H1 (cell line): ENCODE measurements around the gene RREB1. TPM values are rescaled to one million over a fixed set of nuclear protein-coding genes. Genes with fewer than 3 reads are reported as not detected.

ENCODE experiments used
- CTCF ChIA-PET: fragments of 300-600 bp; sonication (Branson Sonifier 250); formaldehyde crosslinking; loops from one replicate; lab custom pipeline; 2021; ENCODE audit not compliant: partially characterized antibody; lab: Charles Lee
- POLR2A ChIA-PET: fragments of 300-600 bp; sonication (Branson Sonifier 250); formaldehyde crosslinking; loops from one replicate; lab custom pipeline; 2021; ENCODE audit warnings: inconsistent platforms; ENCODE audit not compliant: partially characterized antibody; lab: Charles Lee
- DNase-seq, 2 experiments: peaks; one replicate each; pipeline versions ENCODE4 v3.0.0 to v3.0.0-alpha.2; 2010 to 2022; ENCODE audit warnings: low spot score in 2 of 2, low read depth in 1 of 2, mixed read lengths in 1 of 2
- FAIRE-seq: peaks from 2 replicates; lab custom pipeline; 2011; peaks lifted over from hg19 to GRCh38; lab: Jason Lieb, UNC
- H2AFZ ChIP-seq: 2 replicates; pipeline ENCODE4 v1.8.1; 2012; ENCODE audit warnings: low read length, inconsistent platforms
- H2AK5ac ChIP-seq: 2 replicates; pipeline ENCODE4 v1.6.1; 2013; ENCODE audit warnings: low read depth, low read length
- H2BK120ac ChIP-seq: replicated peaks from 2 replicates; pipeline ENCODE3; 2013; ENCODE audit warnings: low read depth, low read length, inconsistent platforms
- H2BK12ac ChIP-seq: 2 replicates; pipeline ENCODE4 v1.6.1; 2013; ENCODE audit warnings: low read depth, low read length
- H2BK15ac ChIP-seq: 2 replicates; pipeline ENCODE4 v1.6.1; 2013; ENCODE audit warnings: low read length
- H2BK20ac ChIP-seq: 2 replicates; pipeline ENCODE4 v1.6.1; 2013; ENCODE audit warnings: low read length
- H2BK5ac ChIP-seq: 2 replicates; pipeline ENCODE4 v1.6.1; 2013; ENCODE audit warnings: low read depth, low read length
- H3K14ac ChIP-seq: 2 replicates; pipeline ENCODE4 v1.6.1; 2013; ENCODE audit warnings: inconsistent platforms; ENCODE audit not compliant: insufficient read length
- H3K18ac ChIP-seq: 2 replicates; pipeline ENCODE4 v1.6.1; 2013; ENCODE audit warnings: low read length; ENCODE audit errors: extremely low read depth
- H3K23ac ChIP-seq: 2 replicates; pipeline ENCODE4 v1.6.1; 2013; ENCODE audit warnings: inconsistent platforms; ENCODE audit not compliant: insufficient read length
- H3K23me2 ChIP-seq: 2 replicates; pipeline ENCODE4 v1.6.1; 2013; ENCODE audit warnings: low read depth, low read length
- H3K27ac ChIP-seq: 2 replicates; pipeline ENCODE4 v1.6.1; 2011; ENCODE audit warnings: low read depth, low read length, inconsistent platforms
- H3K27me3 ChIP-seq, 4 experiments: replicated peaks in 1 of 4; 1 replicate in 1 of 4; 2 replicates in 3 of 4; pipeline versions ENCODE4 v1.6.1 to v1.8.1; 2011 to 2013; ENCODE audit warnings: low read length in 3 of 4, mild to moderate bottlenecking in 3 of 4, inconsistent platforms in 2 of 4, mixed read lengths in 2 of 4, moderate library complexity in 1 of 4; ENCODE audit not compliant: control insufficient read depth in 3 of 4, insufficient read depth in 3 of 4; ENCODE audit errors: extremely low read depth in 1 of 4
- H3K36me3 ChIP-seq, 4 experiments: 2 replicates each; pipeline versions ENCODE4 v1.6.1 to v1.8.1; 2011 to 2013; ENCODE audit warnings: mild to moderate bottlenecking in 4 of 4, low read length in 3 of 4, moderate library complexity in 2 of 4, control low read depth in 1 of 4, inconsistent platforms in 1 of 4; ENCODE audit not compliant: insufficient read depth in 4 of 4, control insufficient read depth in 2 of 4
- H3K4ac ChIP-seq: replicated peaks from 2 replicates; pipeline ENCODE3; 2013; ENCODE audit warnings: low read length, low read depth, mixed read lengths, inconsistent platforms; ENCODE audit not compliant: insufficient read length
- H3K4me1 ChIP-seq, 4 experiments: replicated peaks in 1 of 4; 1 replicate in 1 of 4; 2 replicates in 3 of 4; pipeline versions ENCODE4 v1.6.1 to v1.8.1; 2011 to 2013; ENCODE audit warnings: low read length in 3 of 4, inconsistent platforms in 2 of 4, mixed read lengths in 1 of 4; ENCODE audit not compliant: insufficient read depth in 4 of 4, control insufficient read depth in 3 of 4
- H3K4me2 ChIP-seq, 2 experiments: 2 replicates each; pipeline versions ENCODE4 v1.6.1 to v1.8.1; 2011 to 2013; ENCODE audit warnings: low read depth in 2 of 2, low read length in 2 of 2, control low read depth in 1 of 2, inconsistent platforms in 1 of 2, mild to moderate bottlenecking in 1 of 2; ENCODE audit not compliant: insufficient read depth in 1 of 2
- H3K4me3 ChIP-seq, 4 experiments: fragments of 200-600, 300-600 bp in 1 of 4; sonication (generic), shearing (Covaris generic), sonication (Bioruptor Twin) in 1 of 4; 2 replicates each; pipeline versions ENCODE4 v1.5.1 to v1.8.1; 2011 to 2016; ENCODE audit warnings: low read length in 4 of 4, low read depth in 3 of 4, control low read depth in 2 of 4, inconsistent platforms in 2 of 4, mild to moderate bottlenecking in 2 of 4, mixed read lengths in 1 of 4, moderate library complexity in 1 of 4; ENCODE audit not compliant: insufficient read depth in 2 of 4; ENCODE audit errors: extremely low read depth in 1 of 4
- H3K56ac ChIP-seq: replicated peaks from 2 replicates; pipeline ENCODE3; 2013; ENCODE audit warnings: low read depth, mild to moderate bottlenecking, mixed read lengths, low read length, inconsistent platforms; ENCODE audit not compliant: insufficient read length
- H3K79me1 ChIP-seq: 2 replicates; pipeline ENCODE4 v1.6.1; 2013; ENCODE audit warnings: low read depth, low read length, control low read depth
- H3K79me2 ChIP-seq, 2 experiments: 2 replicates each; pipeline versions ENCODE4 v1.6.1 to v1.8.1; 2012 to 2013; ENCODE audit warnings: low read length in 2 of 2, mild to moderate bottlenecking in 2 of 2, inconsistent platforms in 1 of 2; ENCODE audit not compliant: insufficient read depth in 2 of 2, control insufficient read depth in 1 of 2
- H3K9ac ChIP-seq, 4 experiments: replicated peaks in 1 of 4; 1 replicate in 1 of 4; 2 replicates in 3 of 4; pipeline versions ENCODE4 v1.6.1 to v1.8.1; 2011 to 2013; ENCODE audit warnings: low read depth in 3 of 4, low read length in 3 of 4, control low read depth in 2 of 4, mild to moderate bottlenecking in 2 of 4, moderate library complexity in 2 of 4, inconsistent platforms in 1 of 4; ENCODE audit errors: extremely low read depth in 1 of 4
- H3K9me3 ChIP-seq, 2 experiments: 2 replicates each; pipeline versions ENCODE4 v1.6.1 to v1.8.1; 2012 to 2013; ENCODE audit warnings: mild to moderate bottlenecking in 2 of 2, moderate library complexity in 2 of 2, control low read depth in 1 of 2, inconsistent platforms in 1 of 2, low read depth in 1 of 2, low read length in 1 of 2, mixed read lengths in 1 of 2; ENCODE audit not compliant: insufficient read depth in 2 of 2
- H4K20me1 ChIP-seq, 2 experiments: replicated peaks in 1 of 2; 2 replicates each; pipeline versions ENCODE3 to v1.8.1; 2011 to 2013; ENCODE audit warnings: inconsistent platforms in 2 of 2, low read length in 2 of 2, mild to moderate bottlenecking in 1 of 2; ENCODE audit not compliant: insufficient read depth in 2 of 2, control insufficient read depth in 1 of 2
- H4K5ac ChIP-seq: 2 replicates; pipeline ENCODE4 v1.6.1; 2013; ENCODE audit warnings: low read length, low read depth, mixed read lengths, inconsistent platforms; ENCODE audit not compliant: insufficient read length
- H4K8ac ChIP-seq: 2 replicates; pipeline ENCODE4 v1.8.0; 2013; ENCODE audit warnings: mild to moderate bottlenecking, moderate library complexity, low read length, inconsistent platforms; ENCODE audit not compliant: insufficient read depth; ENCODE audit errors: extremely low read depth
- H4K91ac ChIP-seq: replicated peaks from 2 replicates; pipeline ENCODE3; 2013; ENCODE audit warnings: low read length, mixed read lengths, inconsistent platforms; ENCODE audit not compliant: insufficient read length
- BCL11A ChIP-seq, 2 experiments: IDR thresholded peaks; one replicate each; pipeline ENCODE4 v1.6.1; 2011; ENCODE audit warnings: low read depth in 2 of 2, low read length in 2 of 2, mild to moderate bottlenecking in 2 of 2
- CBX5 ChIP-seq: fragments of 300-800, 300-1000 bp; sonication (generic); IDR thresholded peaks from 2 replicates; pipeline ENCODE4 v1.7.1; 2016; ENCODE audit warnings: antibody characterized with exemption, low read length, low read depth
- CBX8 ChIP-seq: fragments of 300-800, 300-1000 bp; sonication (generic); IDR thresholded peaks from 2 replicates; pipeline ENCODE4 v1.7.1; 2016; ENCODE audit warnings: low read depth, low read length, borderline replicate concordance
- EP300 ChIP-seq, 2 experiments: IDR thresholded peaks; 1 replicate in 1 of 2; 2 replicates in 1 of 2; pipeline ENCODE4 v1.6.1; 2011 to 2012; ENCODE audit warnings: low read depth in 2 of 2, low read length in 2 of 2, mild to moderate bottlenecking in 2 of 2, borderline replicate concordance in 1 of 2, inconsistent platforms in 1 of 2, moderate library complexity in 1 of 2
- GABPA ChIP-seq: IDR thresholded peaks from 2 replicates; pipeline ENCODE4 v1.6.1; 2011; ENCODE audit warnings: mild to moderate bottlenecking, low read length, moderate library complexity, borderline replicate concordance; ENCODE audit not compliant: insufficient read depth
- GTF2F1 ChIP-seq: IDR thresholded peaks from 2 replicates; pipeline ENCODE4 v1.6.1; 2012; ENCODE audit warnings: low read depth, low read length, improper control_type of control experiment, borderline replicate concordance
- HDAC2 ChIP-seq, 2 experiments: fragments of 300-600 bp in 1 of 2; sonication (generic) in 1 of 2; IDR thresholded peaks; 2 replicates each; pipeline ENCODE4 v1.6.1; 2011 to 2012; ENCODE audit warnings: low read depth in 2 of 2, low read length in 2 of 2, mild to moderate bottlenecking in 2 of 2, moderate library complexity in 2 of 2, borderline replicate concordance in 1 of 2, inconsistent platforms in 1 of 2
- HDAC6 ChIP-seq: IDR thresholded peaks from one replicate; pipeline ENCODE4 v1.7.1; 2012; ENCODE audit warnings: low read depth, mild to moderate bottlenecking, inconsistent platforms, low read length, moderate library complexity
- JUND ChIP-seq: IDR thresholded peaks from 2 replicates; pipeline ENCODE4 v1.6.1; 2011; ENCODE audit warnings: mild to moderate bottlenecking, improper control_type of control experiment, low read length
- PHF8 ChIP-seq: fragments of 200-600 bp; sonication (generic); conservative IDR thresholded peaks from 2 replicates; pipeline ENCODE4 v1.7.1; 2012; ENCODE audit warnings: low read depth, mild to moderate bottlenecking, inconsistent platforms, low read length, moderate library complexity
- POU5F1 ChIP-seq: IDR thresholded peaks from 2 replicates; pipeline ENCODE4 v1.6.1; 2011; ENCODE audit warnings: low read depth, mild to moderate bottlenecking, low read length, moderate library complexity
- SIRT6 ChIP-seq: IDR thresholded peaks from one replicate; pipeline ENCODE4 v1.7.1; 2012; ENCODE audit warnings: low read length, inconsistent platforms
- TCF12 ChIP-seq: IDR thresholded peaks from 2 replicates; pipeline ENCODE4 v1.6.1; 2011; ENCODE audit warnings: low read depth, mild to moderate bottlenecking, low read length
- WGBS, 2 experiments: shearing (Covaris generic) in 1 of 2; methylation state at CpG; one replicate each; pipeline versions ENCODE4 v1.1.6 to v1.1.7; 2013 to 2015; ENCODE audit warnings: low lambda C conversion rate in 2 of 2, mixed read lengths in 2 of 2, inconsistent platforms in 1 of 2, low coverage in 1 of 2, missing lambda C conversion rate in 1 of 2; ENCODE audit not compliant: insufficient replicate concordance in 2 of 2, insufficient coverage in 1 of 2, insufficient read length in 1 of 2; ENCODE audit errors: extremely low coverage in 1 of 2, missing lambda C conversion rate in 1 of 2; 5-methylcytosine and 5-hydroxymethylcytosine counted together
- polyA plus RNA-seq, 7 experiments: library from polyadenylated mRNA; depleted of rRNA in 3 of 7; stranded (reverse) in 5 of 7; unstranded in 2 of 7; fragments of >200 nt in 5 of 7; fragments of 200-250 nt in 2 of 7; gene quantifications; 1 replicate in 5 of 7; 2 replicates in 1 of 7; 4 replicates in 1 of 7; pipeline versions ENCODE4 v1.2.1 to v1.2.3, GENCODE V29; 2011 to 2013; ENCODE audit warnings: missing spikeins in 2 of 7, mixed read lengths in 2 of 7
- total RNA-seq: library from RNA; stranded (reverse); fragmentation: NEBNext Ultra II Directional; extraction: Animal tissue kit (Norgen Biotek cat#: 25700); gene quantifications from 2 replicates; pipeline ENCODE4 v1.2.1, GENCODE V29; 2021

The RREB1 gene
- total and polyA plus RNA-seq, 2 of the 8 experiments (the other 6 are each of a cell fraction or from before 2014, with no cell fraction given) = 3.9 to 34.7 TPM

- Histone ChIP-seq H3K79me2 (no peaks in the 10 kb centered on the region), H3K36me3 (peaks cover 3 to 19% (median 8%) of the 10 kb centered on the region in 4 experiments; a peak in 6 of 8 replicates), H2AFZ (no peak overlapping the region), H3K4me2 (no peak overlapping the region), H2AK5ac (no peak overlapping the region), H3K9me3 (no peaks in the 10 kb centered on the region), H2BK15ac (no peak overlapping the region), H2BK12ac (no peak overlapping the region), H4K8ac (no peak overlapping the region), H3K4ac (no peak overlapping the region), H2BK120ac (no peak overlapping the region), H3K4me1 (peaks cover 0 to 7% (median 3%) of the 10 kb centered on the region in 4 experiments; a peak in 3 of 7 replicates), H3K56ac (no peak overlapping the region), H4K5ac (no peak overlapping the region), H3K18ac (no peak overlapping the region), H2BK5ac (no peak overlapping the region), H3K4me3 (no peak overlapping the region), H3K23me2 (no peaks in the 10 kb centered on the region; the same call in 1 of the 2 replicates), H3K14ac (no peak overlapping the region), H2BK20ac (no peak overlapping the region), H3K27me3 (no peaks in the 10 kb centered on the region), H3K23ac (no peak overlapping the region), H3K79me1 (no peaks in the 10 kb centered on the region), H3K27ac (no peak overlapping the region), H4K91ac (no peak overlapping the region), H4K20me1 (no peaks in the 10 kb centered on the region), H3K9ac (no peak overlapping the region)
- ChIA-PET POLR2A (interaction anchor here (1.3 kb wide), 1 partner anchor 10 kb away, joined by 4 read pairs; no protein-coding TSS in a partner anchor), CTCF (interaction anchor here (1.2 to 1.5 kb wide), 2 partner anchors 13 to 538 kb away, joined by 3 to 7 read pairs; no protein-coding TSS in a partner anchor)
- FAIRE-seq = no peak
- 78% methylated on average over 10 of the region's 10 CpGs; no CpG with 5 or more reads in 1 of the 2 experiments for WGBS, 2 experiments
- no peak for DNase-seq
- TF ChIP-seq CBX8 (no peak), GABPA (no peak), SIRT6 (no peak), TCF12 (no peak), GTF2F1 (no peak), POU5F1 (no peak), HDAC2 (IDR thresholded peaks at IDR 0.05; ENCODE audit: borderline replicate concordance in 1 of 2, low read depth in 2 of 2, low read length in 2 of 2) (no peak), BCL11A (IDR thresholded peaks at IDR 0.05; ENCODE audit: low read depth in 2 of 2, low read length in 2 of 2) (no peak), PHF8 (no peak), CBX5 (no peak), EP300 (IDR thresholded peaks at IDR 0.05; ENCODE audit: borderline replicate concordance in 1 of 2, low read depth in 2 of 2, low read length in 2 of 2) (no peak), HDAC6 (no peak), JUND (no peak)
These were observed 108.1 kb downstream of the RREB1 start for GRCh38 chr6:7215798-7216231.
